Middle frontal gyrus (tissue), 1 donor: ENCODE measurements around the gene HCN3.
"Not testable (repeated sequence)": the region's sequence is repeated elsewhere in the genome, so short reads cannot be mapped to it uniquely, and the experiment has no call there.

ENCODE experiments used
- DNase-seq: peaks from one replicate; pipeline ENCODE4 v3.0.0-alpha.2; 2015; ENCODE audit warnings: low spot score; ENCODE audit errors: extremely low spot score

Gene HCN3

GRCh38 chr1:155277070-155277901 lies at the start of gene HCN3:
TSS of gene HCN3 (plus strand) at chr1:155277463. CDS start at chr1:155277591, 128 bp downstream.
- DNase-seq, result peak; percentile 94

- DNase-seq, result no peak
Measured at GRCh38 chr1:155228096-155228427, 49.2 kb upstream of the HCN3 start.

GRCh38 chr1:155231302-155231701 lies 46.0 kb upstream of the HCN3 start:
- DNase-seq, result not testable (repeated sequence)

- DNase-seq, result not testable (repeated sequence)
Measured at GRCh38 chr1:155232001-155232978, 45.0 kb upstream of the HCN3 start.

GRCh38 chr1:155233502-155233901 lies 43.8 kb upstream of the HCN3 start:
- not testable (repeated sequence) for DNase-seq

GRCh38 chr1:155235375-155235774 lies 41.9 kb upstream of the HCN3 start:
- DNase-seq, result not testable (repeated sequence)

GRCh38 chr1:155236451-155236850 lies 40.8 kb upstream of the HCN3 start:
- DNase-seq, result no peak

GRCh38 chr1:155241069-155241679 lies 36.1 kb upstream of the HCN3 start:
- DNase-seq, result peak; percentile 88

GRCh38 chr1:155241841-155242264 lies 35.4 kb upstream of the HCN3 start:
- DNase-seq, result no peak

GRCh38 chr1:155242805-155243358 lies 34.4 kb upstream of the HCN3 start:
- no peak for DNase-seq

- DNase-seq, result peak; percentile 97
Measured at GRCh38 chr1:155244368-155245162, 32.7 kb upstream of the HCN3 start.

- no peak for DNase-seq
Measured at GRCh38 chr1:155245163-155245524, 32.1 kb upstream of the HCN3 start.

GRCh38 chr1:155246796-155247195 lies 30.5 kb upstream of the HCN3 start:
- DNase-seq, result not testable (repeated sequence)

GRCh38 chr1:155247667-155248553 lies 29.4 kb upstream of the HCN3 start:
- no peak for DNase-seq

- no peak for DNase-seq
Measured at GRCh38 chr1:155250246-155250632, 27.0 kb upstream of the HCN3 start.

- DNase-seq, result peak; percentile 84
Measured at GRCh38 chr1:155250633-155251449, 26.4 kb upstream of the HCN3 start.

- no peak for DNase-seq
Measured at GRCh38 chr1:155251566-155251965, 25.7 kb upstream of the HCN3 start.

GRCh38 chr1:155253208-155253607 lies 24.1 kb upstream of the HCN3 start:
- DNase-seq, result no peak

- no peak for DNase-seq
Measured at GRCh38 chr1:155253797-155254196, 23.5 kb upstream of the HCN3 start.
